Stimulated activated naive CD8-positive, alpha-beta T cell treated with anti-CD3 and anti-CD28 coated beads, Interleukin-15, amount 100 ng/mL, for 72 hours (primary cell): Measurements from ENCODE around the gene POLL.

ENCODE experiments used
- ATAC-seq: fragments of 150-1000 bp; cut with Tn5 transposase; 2 replicates; pipeline ENCODE4 v1.10.0; 2021; ENCODE audit warnings: mild to moderate bottlenecking, moderate library complexity
- DNase-seq, 2 donors: peaks; one replicate each; pipeline ENCODE4 v3.0.0; 2021 to 2022
- H3K27ac Mint-ChIP-seq, 2 donors: one replicate each; pipeline ENCODE4 v1.8.0; 2022; ENCODE audit warnings: mild to moderate bottlenecking in 2 of 2, mixed read lengths in 2 of 2, moderate library complexity in 2 of 2
- H3K27me3 Mint-ChIP-seq: one replicate; pipeline ENCODE4 v1.8.0; 2022; ENCODE audit warnings: mixed read lengths
- H3K4me1 Mint-ChIP-seq: one replicate; pipeline ENCODE4 v1.8.0; 2022; ENCODE audit warnings: mild to moderate bottlenecking, mixed read lengths
- H3K4me3 Mint-ChIP-seq, 2 donors: one replicate each; pipeline ENCODE4 v1.8.0; 2022; ENCODE audit warnings: mild to moderate bottlenecking in 2 of 2, mixed read lengths in 2 of 2, moderate library complexity in 1 of 2
- H3K9me3 Mint-ChIP-seq, 2 donors: one replicate each; pipeline ENCODE4 v1.8.0; 2022; ENCODE audit warnings: mixed read lengths in 2 of 2

Gene POLL

GRCh38 chr10:101560298-101561067, 27.6 kb downstream of the POLL start:
- Mint-ChIP-seq H3K4me3 (no peak overlapping the region), H3K27me3 (peaks cover 21% of the 10 kb centered on the region), H3K9me3 (no peaks in the 10 kb centered on the region), H3K4me1 (peaks cover 24% of the 10 kb centered on the region), H3K27ac (peak overlapping the region; percentile 54 to 94)
- peak; percentile 16 for ATAC-seq
- no peak for DNase-seq

DNA sequence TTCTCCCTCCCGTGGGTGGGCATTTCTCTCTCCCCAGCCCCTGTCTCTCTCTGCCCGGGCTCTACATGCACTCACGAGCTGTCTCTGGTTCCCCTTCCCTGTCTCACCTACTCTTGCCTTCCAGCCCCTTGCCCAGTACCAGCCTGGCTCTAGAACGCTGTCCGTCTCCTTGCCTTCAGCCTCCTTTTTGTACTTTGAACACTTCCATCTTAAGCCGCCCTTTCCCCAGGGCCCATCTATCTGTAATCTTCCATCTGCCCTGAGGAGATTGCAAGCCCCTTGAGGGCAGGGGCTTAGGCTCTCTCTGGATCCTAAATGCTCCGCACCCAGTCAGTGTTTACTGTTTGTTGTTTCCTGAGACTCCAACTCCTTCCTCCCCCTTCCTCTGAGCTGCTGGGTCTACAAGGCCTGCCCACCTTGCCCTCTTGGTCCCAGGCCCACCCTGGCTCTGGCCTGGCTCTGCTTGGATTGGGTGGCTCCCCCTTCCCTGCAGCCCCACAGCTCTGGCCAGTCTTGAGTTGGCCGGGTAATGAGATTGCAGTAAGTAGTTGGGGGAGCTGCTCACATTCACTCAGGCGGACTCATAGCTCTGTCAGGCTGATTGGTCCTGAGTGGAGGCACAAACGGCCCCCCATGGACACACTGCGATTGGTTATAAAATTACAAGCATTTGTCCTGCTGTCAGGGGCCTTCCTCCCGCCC, 28.3 kb downstream of the POLL start:
- Mint-ChIP-seq H3K4me3 (no peak overlapping the region), H3K4me1 (peaks cover 24% of the 10 kb centered on the region), H3K27me3 (peaks cover 13% of the 10 kb centered on the region), H3K27ac (peak overlapping the region in 1 of 2 donors; percentile 13), H3K9me3 (no peaks in the 10 kb centered on the region)
- no peak for ATAC-seq
- no peak for DNase-seq

DNA sequence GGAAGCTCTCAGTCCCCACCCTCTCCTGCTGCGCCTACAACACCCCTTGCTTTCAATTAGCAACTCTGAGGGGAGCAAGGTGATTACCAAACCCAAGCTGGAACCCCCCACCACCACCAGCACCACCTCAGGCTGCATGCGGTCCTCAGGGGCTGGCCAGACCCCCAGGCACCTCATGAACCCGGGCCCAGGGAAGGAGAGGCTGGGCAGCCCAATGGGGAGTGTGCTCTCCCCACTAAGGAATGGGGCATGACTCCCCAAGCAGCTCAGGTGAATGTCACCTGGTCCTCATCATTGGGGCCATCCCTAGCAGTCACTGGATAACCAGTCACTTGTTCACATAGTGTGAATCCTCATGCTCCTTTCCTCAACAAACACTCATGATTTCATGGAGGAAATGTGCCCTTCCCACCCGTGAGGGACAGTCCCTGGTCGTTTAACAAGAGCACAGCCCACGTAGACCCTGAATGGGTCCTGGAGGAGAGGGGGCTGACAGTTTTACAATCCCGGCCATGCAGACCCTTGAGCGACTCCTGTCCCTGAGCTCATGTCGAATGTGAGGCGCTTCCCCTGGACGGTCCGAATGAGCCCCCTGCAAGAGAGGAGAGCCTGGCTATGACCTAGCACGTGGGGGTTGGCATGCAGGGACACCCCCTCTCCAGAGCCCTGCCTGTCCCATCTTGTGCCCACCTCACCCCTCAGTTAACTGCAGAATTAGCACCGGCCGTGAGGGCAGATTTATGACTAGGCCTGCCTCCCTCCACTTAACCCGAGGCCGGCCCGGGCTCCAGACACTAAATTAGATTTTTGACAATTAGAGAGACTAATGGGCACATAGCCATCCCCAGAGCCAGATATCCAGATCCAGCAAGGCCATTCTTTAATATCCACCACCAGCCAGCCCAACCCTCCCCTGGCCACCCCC, 29.1 kb downstream of the POLL start:
- H3K27ac Mint-ChIP-seq = peak overlapping the region; percentile 1 to 45
- H3K27me3 Mint-ChIP-seq = peaks cover 5% of the 10 kb centered on the region

GRCh38 chr10:101558204-101558603, 29.9 kb downstream of the POLL start:
- Mint-ChIP-seq H3K4me3 (no peak overlapping the region), H3K27ac (peak overlapping the region in 1 of 2 donors; percentile 31), H3K4me1 (peaks cover 24% of the 10 kb centered on the region), H3K9me3 (no peaks in the 10 kb centered on the region), H3K27me3 (no peaks in the 10 kb centered on the region)
- ATAC-seq = peak; percentile 38
- no peak for DNase-seq

More for the DNA sequence above, 29.1 kb downstream of the POLL start:
- Mint-ChIP-seq H3K9me3 (no peaks in the 10 kb centered on the region), H3K4me1 (peaks cover 24% of the 10 kb centered on the region), H3K4me3 (no peak overlapping the region)
- DNase-seq = no peak
- ATAC-seq = no peak

DNA sequence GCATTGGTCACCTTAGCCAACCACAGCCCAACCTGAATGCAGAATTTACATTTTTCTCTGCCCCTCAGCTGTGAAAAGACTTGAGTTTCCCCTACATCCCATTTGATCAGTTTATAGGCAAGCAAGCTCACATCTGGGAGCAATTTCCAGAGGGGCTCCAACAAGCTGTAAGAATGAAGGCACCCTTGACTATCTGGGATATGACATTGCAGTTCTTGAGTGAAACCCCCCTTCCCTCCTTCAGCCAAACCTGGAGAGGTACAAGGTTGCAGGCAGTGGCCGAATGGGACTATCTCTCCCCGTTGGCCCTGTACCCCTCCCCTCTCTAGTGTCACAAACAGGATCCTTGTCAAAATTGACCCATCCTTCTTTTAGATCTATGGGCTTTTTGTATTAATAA, 30.5 kb downstream of the POLL start:
- Mint-ChIP-seq H3K9me3 (no peaks in the 10 kb centered on the region), H3K27ac (no peak overlapping the region), H3K4me1 (peaks cover 24% of the 10 kb centered on the region), H3K4me3 (no peak overlapping the region), H3K27me3 (no peaks in the 10 kb centered on the region)
- DNase-seq = no peak
- no peak for ATAC-seq

DNA sequence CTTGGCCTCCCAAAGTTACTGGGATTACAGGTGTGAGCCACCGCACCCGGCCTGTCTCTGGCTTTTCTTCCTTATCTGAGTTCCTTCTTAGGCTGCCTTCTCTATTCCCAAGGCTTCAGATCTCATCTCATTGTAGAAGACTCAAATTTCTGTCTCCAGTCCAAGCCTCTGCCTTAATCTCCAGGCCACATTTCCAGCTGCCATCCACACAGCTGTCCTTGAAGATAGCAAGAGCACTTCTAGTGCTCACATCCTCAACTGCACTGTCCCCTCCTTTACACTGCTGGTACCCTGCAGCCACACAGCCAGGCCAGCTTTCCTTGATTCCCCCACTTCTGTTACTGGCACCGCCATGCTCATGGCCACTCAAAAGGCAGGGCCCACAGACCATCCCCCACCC, 35.6 kb downstream of the POLL start:
- Mint-ChIP-seq H3K27me3 (no peaks in the 10 kb centered on the region), H3K4me3 (no peak overlapping the region), H3K27ac (no peak overlapping the region), H3K4me1 (no peaks in the 10 kb centered on the region), H3K9me3 (no peaks in the 10 kb centered on the region)
- ATAC-seq = no peak
- no peak for DNase-seq

DNA sequence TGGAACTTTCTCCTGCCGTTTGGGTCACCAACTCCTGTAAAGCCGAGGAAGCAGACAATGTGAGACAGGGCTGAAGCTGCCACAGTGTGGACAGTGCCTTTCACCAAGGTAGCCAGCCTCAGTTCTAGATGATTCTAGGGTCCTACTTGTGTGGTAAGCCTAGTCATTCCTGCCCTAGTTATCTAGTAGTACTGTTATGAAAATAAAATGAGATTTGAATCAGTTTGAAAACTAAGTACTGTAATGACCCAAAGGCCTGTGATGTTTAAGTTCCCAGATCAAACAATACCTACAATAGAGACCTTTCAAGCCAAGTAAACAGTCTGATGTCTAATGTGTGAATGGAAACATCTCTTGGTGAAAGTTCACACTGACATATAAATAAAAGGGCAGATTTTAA, 37.1 kb downstream of the POLL start:
- Mint-ChIP-seq H3K27me3 (no peaks in the 10 kb centered on the region), H3K4me3 (no peak overlapping the region), H3K9me3 (no peaks in the 10 kb centered on the region), H3K27ac (peak overlapping the region in 1 of 2 donors; percentile 16), H3K4me1 (no peaks in the 10 kb centered on the region)
- ATAC-seq (peak; percentile 76), DNase-seq (no peak)

DNA sequence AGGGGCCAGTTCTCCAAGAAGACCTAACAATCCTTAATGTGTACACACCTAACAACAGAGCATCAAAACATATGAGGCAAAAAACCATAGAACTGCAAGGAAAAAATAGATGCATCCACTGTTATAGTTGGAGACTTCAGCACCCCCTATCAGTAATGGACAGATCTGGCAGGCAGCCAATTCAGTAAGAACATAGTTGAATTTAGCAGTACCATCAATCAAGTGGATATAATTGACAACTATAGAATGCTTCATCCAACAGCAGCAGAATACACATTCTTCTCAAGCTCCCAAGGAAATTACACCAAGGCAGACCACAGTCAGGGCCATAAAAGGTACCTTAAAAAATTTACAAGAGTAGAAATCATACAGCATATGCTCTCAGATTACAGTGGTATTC, 42.2 kb downstream of the POLL start:
- H3K4me1 Mint-ChIP-seq = no peaks in the 10 kb centered on the region
- H3K4me3 Mint-ChIP-seq = no peak overlapping the region
- DNase-seq = no peak
- no peaks in the 10 kb centered on the region for H3K27me3 Mint-ChIP-seq
- no peak overlapping the region for H3K27ac Mint-ChIP-seq
- ATAC-seq = no peak
- H3K9me3 Mint-ChIP-seq = no peaks in the 10 kb centered on the region

- DNase-seq = no peak
- H3K9me3 Mint-ChIP-seq = no peaks in the 10 kb centered on the region
- no peak overlapping the region for H3K4me3 Mint-ChIP-seq
- no peak for ATAC-seq
- H3K27me3 Mint-ChIP-seq = no peaks in the 10 kb centered on the region
- no peak overlapping the region for H3K27ac Mint-ChIP-seq
- H3K4me1 Mint-ChIP-seq = no peaks in the 10 kb centered on the region
Measured at GRCh38 chr10:101538446-101538845, 49.6 kb downstream of the POLL start.

DNA sequence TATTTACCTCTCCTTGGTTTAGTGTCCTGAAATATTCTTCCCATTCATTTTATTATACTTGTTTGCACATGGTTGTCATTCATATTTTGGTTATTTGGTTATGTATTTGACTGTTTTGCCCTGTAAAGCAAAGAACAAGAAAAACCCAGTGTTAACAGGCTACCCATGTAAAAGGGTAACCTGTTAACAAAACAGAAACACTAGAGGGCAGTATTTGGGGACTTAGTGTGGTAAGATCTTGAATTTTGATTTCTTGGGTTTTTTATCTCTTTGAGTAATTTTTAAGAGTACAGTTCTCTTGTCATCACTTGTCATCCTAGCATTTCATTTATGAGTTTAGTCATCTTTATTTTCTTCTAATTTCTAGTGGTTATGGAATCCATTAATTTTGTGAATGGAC, 51.3 kb downstream of the POLL start:
- Mint-ChIP-seq H3K27me3 (no peaks in the 10 kb centered on the region), H3K4me3 (no peak overlapping the region), H3K4me1 (no peaks in the 10 kb centered on the region), H3K9me3 (no peaks in the 10 kb centered on the region), H3K27ac (no peak overlapping the region)
- no peak for DNase-seq
- ATAC-seq = no peak

- Mint-ChIP-seq H3K27ac (no peak overlapping the region), H3K4me3 (no peak overlapping the region), H3K4me1 (no peaks in the 10 kb centered on the region), H3K27me3 (no peaks in the 10 kb centered on the region), H3K9me3 (no peaks in the 10 kb centered on the region)
- no peak for ATAC-seq
- no peak for DNase-seq
Measured at GRCh38 chr10:101535949-101536348, 52.1 kb downstream of the POLL start.

- Mint-ChIP-seq H3K4me1 (peaks cover 7% of the 10 kb centered on the region), H3K27me3 (no peaks in the 10 kb centered on the region), H3K9me3 (no peaks in the 10 kb centered on the region), H3K4me3 (no peak overlapping the region), H3K27ac (no peak overlapping the region)
- no peak for DNase-seq
- ATAC-seq = no peak
Measured at GRCh38 chr10:101529725-101530553, 58.1 kb downstream of the POLL start.

DNA sequence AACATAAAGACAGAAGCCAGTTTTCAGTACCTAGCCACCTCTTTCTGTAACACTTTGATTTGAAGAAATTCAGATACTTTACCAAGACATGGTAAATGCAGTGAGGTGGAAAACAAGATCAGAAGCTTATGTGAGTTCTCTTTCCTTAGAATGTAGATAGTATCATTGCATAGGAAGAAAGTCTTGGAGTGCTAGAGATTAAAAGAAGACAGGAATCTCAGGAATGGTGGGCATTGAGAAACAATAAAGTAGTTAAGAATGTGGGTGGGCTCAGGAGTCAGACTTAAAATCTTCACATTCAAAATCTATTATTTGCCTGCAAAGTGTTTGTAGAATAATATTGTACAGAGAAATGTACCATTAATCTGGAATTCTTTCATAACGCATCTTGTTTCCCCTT, 58.9 kb downstream of the POLL start:
- Mint-ChIP-seq H3K27me3 (no peaks in the 10 kb centered on the region), H3K4me1 (peaks cover 7% of the 10 kb centered on the region), H3K4me3 (no peak overlapping the region), H3K9me3 (no peaks in the 10 kb centered on the region), H3K27ac (no peak overlapping the region)
- no peak for DNase-seq
- ATAC-seq = no peak
